Measurements from ENCODE around the gene SKI. TPM values are rescaled to one million over a fixed set of nuclear protein-coding genes. Genes with fewer than 3 reads are reported as not detected.

SKI gene
- total and polyA plus RNA-seq, 2 of the 8 experiments (the other 6 are each of a cell fraction or from before 2014, with no cell fraction given), result 8.3 to 87.6 TPM

DNA sequence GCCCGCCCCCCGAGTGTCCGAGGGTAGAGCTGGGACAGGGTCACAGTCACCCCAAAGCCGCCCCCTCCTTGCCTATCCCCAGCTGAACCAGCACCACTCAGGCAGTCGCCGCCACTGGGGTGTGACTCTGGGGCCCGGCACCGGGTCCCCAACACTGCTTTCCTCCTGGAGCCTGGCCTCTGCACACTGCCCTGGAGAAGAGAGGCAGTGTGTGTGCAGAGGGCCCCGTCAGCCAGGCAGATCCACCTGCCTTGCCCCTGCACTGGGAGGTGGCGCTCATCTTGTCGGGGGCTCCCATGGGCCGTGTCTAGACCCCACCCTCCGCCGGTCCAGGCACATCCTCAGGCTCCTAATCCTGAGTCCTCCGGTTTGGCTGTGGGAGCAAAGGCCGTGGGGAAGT is 49.2 kb upstream of the SKI start:
- Histone ChIP-seq H3K4ac (replicated peaks; ENCODE audit: insufficient read length, low read depth, low read length) (no peak overlapping the region), H3K56ac (replicated peaks; ENCODE audit: insufficient read length, low read depth, low read length) (no peak overlapping the region), H3K4me2 (ENCODE audit: insufficient read depth in 1 of 2, low read depth in 2 of 2, low read length in 2 of 2) (no peak overlapping the region), H3K18ac (ENCODE audit: extremely low read depth, low read length) (no peak overlapping the region), H3K23ac (ENCODE audit: insufficient read length) (no peak overlapping the region), H4K8ac (ENCODE audit: extremely low read depth, insufficient read depth, low read length) (no peak overlapping the region), H3K4me1 (replicated peaks in 1 of 4; ENCODE audit: control insufficient read depth in 3 of 4, insufficient read depth in 4 of 4, low read length in 3 of 4) (no peaks in the 10 kb centered on the region; a peak in 2 of 7 replicates), H4K91ac (replicated peaks; ENCODE audit: insufficient read length, low read length) (no peak overlapping the region), H4K5ac (ENCODE audit: insufficient read length, low read depth, low read length) (no peak overlapping the region), H3K27ac (ENCODE audit: low read depth, low read length) (no peak overlapping the region), H3K79me2 (ENCODE audit: control insufficient read depth in 1 of 2, insufficient read depth in 2 of 2, low read length in 2 of 2) (no peaks in the 10 kb centered on the region), H3K27me3 (replicated peaks in 1 of 4; ENCODE audit: control insufficient read depth in 3 of 4, extremely low read depth in 1 of 4, insufficient read depth in 3 of 4, low read length in 3 of 4) (no peaks in the 10 kb centered on the region), H3K79me1 (ENCODE audit: low read depth, low read length) (no peaks in the 10 kb centered on the region), H2BK5ac (ENCODE audit: low read depth, low read length) (no peak overlapping the region), H3K14ac (ENCODE audit: insufficient read length) (no peak overlapping the region), H2BK120ac (replicated peaks; ENCODE audit: low read depth, low read length) (no peak overlapping the region), H3K36me3 (ENCODE audit: control insufficient read depth in 2 of 4, insufficient read depth in 4 of 4, low read length in 3 of 4) (peaks cover 0 to 9% (median 4%) of the 10 kb centered on the region in 4 experiments; a peak in 5 of 8 replicates), H3K4me3 (ENCODE audit: extremely low read depth in 1 of 4, insufficient read depth in 2 of 4, low read depth in 3 of 4, low read length in 4 of 4) (no peak overlapping the region), H3K9me3 (ENCODE audit: insufficient read depth in 2 of 2, low read depth in 1 of 2, low read length in 1 of 2) (no peaks in the 10 kb centered on the region), H4K20me1 (replicated peaks in 1 of 2; ENCODE audit: control insufficient read depth in 1 of 2, insufficient read depth in 2 of 2, low read length in 2 of 2) (peaks cover 0 to 7% of the 10 kb centered on the region in 2 experiments), H2BK20ac (ENCODE audit: low read length) (no peak overlapping the region), H2AK5ac (ENCODE audit: low read depth, low read length) (no peak overlapping the region), H3K23me2 (ENCODE audit: low read depth, low read length) (peaks cover 2% of the 10 kb centered on the region; the same call in 1 of the 2 replicates), H2BK15ac (ENCODE audit: low read length) (no peak overlapping the region), H3K9ac (replicated peaks in 1 of 4; ENCODE audit: extremely low read depth in 1 of 4, low read depth in 3 of 4, low read length in 3 of 4) (no peak overlapping the region), H2AFZ (ENCODE audit: low read length) (no peak overlapping the region), H2BK12ac (ENCODE audit: low read depth, low read length) (no peak overlapping the region)
- POLR2A ChIA-PET (ENCODE audit: partially characterized antibody), result interaction anchor here (1.1 kb wide), 1 partner anchor 9 kb away, joined by 5 read pairs; no protein-coding TSS in a partner anchor
- DNase-seq (ENCODE audit: low read depth in 1 of 2, low spot score in 2 of 2) (no peak), FAIRE-seq (no peak)
- WGBS, 2 experiments (ENCODE audit: extremely low coverage in 1 of 2, insufficient coverage in 1 of 2, insufficient read length in 1 of 2, insufficient replicate concordance in 2 of 2, low coverage in 1 of 2, low lambda C conversion rate in 2 of 2, missing lambda C conversion rate in 1 of 2), result 92% methylated on average over 16 of the region's 16 CpGs; no CpG with 5 or more reads in 1 of the 2 experiments
- CTCF ChIA-PET (ENCODE audit: partially characterized antibody), result interaction anchor here (0.7 kb wide), 1 partner anchor 15 kb away, joined by 3 read pairs; no protein-coding TSS in a partner anchor
- TF ChIP-seq TEAD4 (IDR thresholded peaks at IDR 0.05; ENCODE audit: low read depth, low read length) (no peak), RBBP5 (IDR thresholded peaks at IDR 0.05; ENCODE audit: borderline replicate concordance, low read depth, low read length) (no peak), SAP30 (IDR thresholded peaks at IDR 0.05; ENCODE audit: insufficient read depth, insufficient replicate concordance, low read length) (no peak), ATF3 (IDR thresholded peaks at IDR 0.05; ENCODE audit: insufficient read depth, low read depth, low read length) (no peak), SP2 (IDR thresholded peaks at IDR 0.05; ENCODE audit: low read length) (no peak), TAF7 (optimal IDR thresholded peaks at IDR 0.05; ENCODE audit: borderline replicate concordance, low read depth, low read length) (no peak)

Data from H1 (cell line).